SK-N-SH (cell line): Measurements from ENCODE around the gene PTPN6. TPM values are rescaled to one million over a fixed set of nuclear protein-coding genes. Genes with fewer than 3 reads are reported as not detected.

Experiments used
- CTCF ChIA-PET: fragments of 300-600, 350-600 bp; formaldehyde crosslinking; extraction: SDS; loops from one replicate; lab custom pipeline; 2021; lab: Yijun Ruan, JAX
- POLR2A ChIA-PET: fragments of 350-600 bp; sonication (Branson Sonifier 250); formaldehyde crosslinking; extraction: SDS; loops from one replicate; lab custom pipeline; 2020; ENCODE audit warnings: antibody characterized with exemption, inconsistent platforms; lab: Yijun Ruan, JAX
- DNase-seq: peaks from one replicate; pipeline ENCODE4 v3.0.0; 2012
- H2AFZ ChIP-seq: fragments of 200-600 bp; sonication (generic); 2 replicates; pipeline ENCODE4 v1.8.1; 2016; ENCODE audit warnings: antibody characterized with exemption, mild to moderate bottlenecking, low read depth
- H3F3A ChIP-seq: fragments of 200-600 bp; sonication (generic); replicated peaks from 2 replicates; pipeline ENCODE3; 2016; ENCODE audit warnings: antibody characterized with exemption, mild to moderate bottlenecking; ENCODE audit not compliant: insufficient read depth
- H3K27ac ChIP-seq, 2 experiments: fragments of 200-500 bp in 1 of 2; fragments of 200-600 bp in 1 of 2; sonication (Bioruptor generic) in 1 of 2; sonication (generic), shearing (Covaris generic) in 1 of 2; 2 replicates each; pipeline versions ENCODE4 v1.5.1 to v1.6.1; 2014 to 2016; ENCODE audit warnings: low read depth in 2 of 2, inconsistent platforms in 1 of 2, low read length in 1 of 2, mild to moderate bottlenecking in 1 of 2, mixed read lengths in 1 of 2
- H3K27me3 ChIP-seq: fragments of 200-600 bp; sonication (generic), shearing (Covaris generic); 2 replicates; pipeline ENCODE4 v1.6.1; 2016; ENCODE audit warnings: mixed run types; ENCODE audit not compliant: insufficient read depth
- H3K36me3 ChIP-seq, 2 experiments: fragments of 200-500 bp in 1 of 2; fragments of 200-600 bp in 1 of 2; sonication (Bioruptor generic) in 1 of 2; sonication (generic) in 1 of 2; replicated peaks in 1 of 2; 2 replicates each; pipeline versions ENCODE3 to v1.5.1; 2014 to 2016; ENCODE audit warnings: low read length in 1 of 2, mild to moderate bottlenecking in 1 of 2; ENCODE audit not compliant: insufficient read depth in 2 of 2, control insufficient read depth in 1 of 2
- H3K4me1 ChIP-seq, 2 experiments: fragments of 200-500 bp in 1 of 2; fragments of 200-600 bp in 1 of 2; sonication (Bioruptor generic) in 1 of 2; sonication (generic), shearing (Covaris generic) in 1 of 2; 2 replicates each; pipeline versions ENCODE4 v1.5.1 to v1.6.1; 2014 to 2016; ENCODE audit warnings: low read depth in 1 of 2, low read length in 1 of 2, mixed run types in 1 of 2; ENCODE audit not compliant: insufficient read depth in 2 of 2, control insufficient read depth in 1 of 2
- H3K4me2 ChIP-seq: fragments of 200-600 bp; sonication (generic), shearing (Covaris generic); 2 replicates; pipeline ENCODE4 v1.6.1; 2017; ENCODE audit warnings: mixed run types
- H3K4me3 ChIP-seq, 2 experiments: fragments of 200-500 bp in 1 of 2; fragments of 200-600 bp in 1 of 2; sonication (Bioruptor generic) in 1 of 2; sonication (generic), shearing (Covaris generic) in 1 of 2; 2 replicates each; pipeline versions ENCODE4 v1.5.1 to v1.8.1; 2014 to 2016; ENCODE audit warnings: low read depth in 2 of 2, inconsistent platforms in 1 of 2, low read length in 1 of 2, mild to moderate bottlenecking in 1 of 2, mixed read lengths in 1 of 2, moderate library complexity in 1 of 2
- H3K79me2 ChIP-seq: fragments of 200-600 bp; sonication (generic); 2 replicates; pipeline ENCODE4 v1.8.1; 2017; ENCODE audit warnings: mild to moderate bottlenecking; ENCODE audit not compliant: insufficient read depth
- H3K9ac ChIP-seq: fragments of 200-600 bp; sonication (generic); 2 replicates; pipeline ENCODE4 v1.6.1; 2017; ENCODE audit warnings: mixed run types
- H3K9me2 ChIP-seq: fragments of 200-600 bp; sonication (generic); 2 replicates; pipeline ENCODE4 v1.6.1; 2017; ENCODE audit warnings: mixed run types
- H3K9me3 ChIP-seq: fragments of 200-600 bp; sonication (generic); 2 replicates; pipeline ENCODE4 v1.6.1; 2017; ENCODE audit warnings: mixed run types, mild to moderate bottlenecking, moderate library complexity
- H4K20me1 ChIP-seq: fragments of 200-600 bp; sonication (generic); 2 replicates; pipeline ENCODE4 v1.6.1; 2017; ENCODE audit warnings: mild to moderate bottlenecking, mixed run types; ENCODE audit not compliant: insufficient read depth
- CHD2 ChIP-seq: fragments of 150-350 bp; IDR thresholded peaks from 2 replicates; pipeline ENCODE4 v1.6.1; 2018; ENCODE audit warnings: low read length; ENCODE audit not compliant: partially characterized antibody
- ELF1 ChIP-seq: IDR thresholded peaks from 2 replicates; pipeline ENCODE4 v1.4.0; 2012
- EZH2phosphoT487 ChIP-seq: fragments of 200-600 bp; sonication (generic); IDR thresholded peaks from 2 replicates; pipeline ENCODE4 v1.6.1; 2017; ENCODE audit warnings: low read depth, mixed run types, mild to moderate bottlenecking, antibody characterized with exemption, moderate library complexity, borderline replicate concordance
- FOXM1 ChIP-seq: IDR thresholded peaks from 2 replicates; pipeline ENCODE4 v1.4.0; 2012; ENCODE audit warnings: low read depth, mild to moderate bottlenecking
- GABPA ChIP-seq: IDR thresholded peaks from 2 replicates; pipeline ENCODE4 v1.4.0; 2012; ENCODE audit warnings: low read depth, mild to moderate bottlenecking
- JUND ChIP-seq: IDR thresholded peaks from 2 replicates; pipeline ENCODE4 v1.4.0; 2012
- MEF2A ChIP-seq: IDR thresholded peaks from 2 replicates; pipeline ENCODE4 v1.4.0; 2012; ENCODE audit warnings: low read depth, borderline replicate concordance
- NRF1 ChIP-seq: IDR thresholded peaks from 2 replicates; pipeline ENCODE4 v1.6.1; 2012; ENCODE audit warnings: low read depth, mild to moderate bottlenecking, low read length
- RXRA ChIP-seq: IDR thresholded peaks from 2 replicates; pipeline ENCODE4 v1.4.0; 2012; ENCODE audit warnings: low read depth, mild to moderate bottlenecking, borderline replicate concordance
- SIN3A ChIP-seq: IDR thresholded peaks from 2 replicates; pipeline ENCODE4 v1.6.1; 2012; ENCODE audit warnings: low read depth, mild to moderate bottlenecking, low read length, moderate library complexity, borderline replicate concordance
- SMC3 ChIP-seq: IDR thresholded peaks from 2 replicates; pipeline ENCODE4 v1.6.1; 2012; ENCODE audit warnings: low read depth, low read length, improper control_type of control experiment
- TCF12 ChIP-seq: IDR thresholded peaks from 2 replicates; pipeline ENCODE4 v1.4.0; 2012
- YY1 ChIP-seq: IDR thresholded peaks from 2 replicates; pipeline ENCODE4 v1.4.0; 2012; ENCODE audit warnings: low read depth, mild to moderate bottlenecking
- WGBS: methylation state at CpG from one replicate; pipeline ENCODE4 v1.1.6; 2017; ENCODE audit warnings: low lambda C conversion rate; 5-methylcytosine and 5-hydroxymethylcytosine counted together
- polyA plus RNA-seq, 3 experiments: library from polyadenylated mRNA; depleted of rRNA; stranded (reverse); fragments of >200 nt; gene quantifications; 2 replicates each; pipeline ENCODE4 v1.2.3, GENCODE V29; 2012
- TF ChIP-seq, protein P1 (sequence below): fragments of 150-350 bp; IDR thresholded peaks from 2 replicates; pipeline ENCODE4 v1.6.1; 2016; ENCODE audit warnings: mild to moderate bottlenecking, low read depth, low read length
- TF ChIP-seq, protein P2 (sequence below): IDR thresholded peaks from 2 replicates; pipeline ENCODE4 v1.4.0; 2012; ENCODE audit warnings: low read depth
- TF ChIP-seq, protein P3 (sequence below): IDR thresholded peaks from 2 replicates; pipeline ENCODE4; 2012
- TF ChIP-seq, protein P4 (sequence below): fragments of 150-350 bp; IDR thresholded peaks from 2 replicates; pipeline ENCODE4 v1.6.1; 2017; ENCODE audit warnings: antibody characterized with exemption, low read length, low read depth, borderline replicate concordance
- TF ChIP-seq, protein P5 (sequence below): IDR thresholded peaks from 2 replicates; pipeline ENCODE4 v1.4.0; 2012; ENCODE audit warnings: low read depth, borderline replicate concordance

PTPN6 gene
- polyA plus RNA-seq, 1 of the 3 experiments (the other 2 are of a cell fraction) = 0.12 TPM

DNA sequence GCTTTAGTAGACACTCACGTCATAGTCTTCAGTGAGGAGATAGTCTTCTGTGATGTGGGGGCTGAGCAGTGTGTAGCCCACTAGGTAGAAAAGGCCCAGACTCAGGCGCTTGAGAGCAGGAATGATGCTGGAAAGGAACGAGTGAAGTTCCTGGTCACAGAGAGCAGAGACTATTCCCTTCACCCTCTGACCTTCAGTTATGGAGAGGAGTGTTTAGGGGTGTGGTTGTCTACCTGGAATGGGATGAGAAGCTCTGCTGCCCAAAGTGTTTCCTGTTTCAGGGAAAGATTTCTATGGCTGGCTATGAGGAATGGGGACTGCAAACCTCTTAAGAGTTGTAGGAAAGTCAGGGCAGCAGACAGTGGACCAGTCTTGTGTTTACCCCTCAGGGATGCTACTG is 28.3 kb downstream of the PTPN6 start:
- no peak overlapping the region for H3K4me2 ChIP-seq
- H3K4me3 ChIP-seq = no peak overlapping the region
- no peaks in the 10 kb centered on the region for H3K27me3 ChIP-seq
- no peaks in the 10 kb centered on the region for H3K4me1 ChIP-seq
- H3K79me2 ChIP-seq = no peaks in the 10 kb centered on the region
- no peak overlapping the region for H3K27ac ChIP-seq
- H2AFZ ChIP-seq = no peak overlapping the region
- H3K9me2 ChIP-seq = no peaks in the 10 kb centered on the region
- no peak for TF ChIP-seq RXRA
- no peak for TF ChIP-seq EZH2phosphoT487
- TF ChIP-seq, protein P1, sequence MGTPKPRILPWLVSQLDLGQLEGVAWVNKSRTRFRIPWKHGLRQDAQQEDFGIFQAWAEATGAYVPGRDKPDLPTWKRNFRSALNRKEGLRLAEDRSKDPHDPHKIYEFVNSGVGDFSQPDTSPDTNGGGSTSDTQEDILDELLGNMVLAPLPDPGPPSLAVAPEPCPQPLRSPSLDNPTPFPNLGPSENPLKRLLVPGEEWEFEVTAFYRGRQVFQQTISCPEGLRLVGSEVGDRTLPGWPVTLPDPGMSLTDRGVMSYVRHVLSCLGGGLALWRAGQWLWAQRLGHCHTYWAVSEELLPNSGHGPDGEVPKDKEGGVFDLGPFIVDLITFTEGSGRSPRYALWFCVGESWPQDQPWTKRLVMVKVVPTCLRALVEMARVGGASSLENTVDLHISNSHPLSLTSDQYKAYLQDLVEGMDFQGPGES = no peak
- DNase-seq = no peak
- no peak overlapping the region for H3K9ac ChIP-seq
- WGBS = 95% methylated on average over 3 of the region's 3 CpGs
- no peaks in the 10 kb centered on the region for H4K20me1 ChIP-seq
- no peaks in the 10 kb centered on the region for H3F3A ChIP-seq
- H3K9me3 ChIP-seq = no peaks in the 10 kb centered on the region
- ChIA-PET POLR2A (no interaction called here), CTCF (interaction anchor here (0.8 to 1.9 kb wide), 3 partner anchors 39 to 163 kb away, joined by 3 to 4 read pairs (median 3); partner anchors contain the start of gene LPCAT3)
- peaks cover 51 to 74% of the 10 kb centered on the region in 2 experiments for H3K36me3 ChIP-seq

DNA sequence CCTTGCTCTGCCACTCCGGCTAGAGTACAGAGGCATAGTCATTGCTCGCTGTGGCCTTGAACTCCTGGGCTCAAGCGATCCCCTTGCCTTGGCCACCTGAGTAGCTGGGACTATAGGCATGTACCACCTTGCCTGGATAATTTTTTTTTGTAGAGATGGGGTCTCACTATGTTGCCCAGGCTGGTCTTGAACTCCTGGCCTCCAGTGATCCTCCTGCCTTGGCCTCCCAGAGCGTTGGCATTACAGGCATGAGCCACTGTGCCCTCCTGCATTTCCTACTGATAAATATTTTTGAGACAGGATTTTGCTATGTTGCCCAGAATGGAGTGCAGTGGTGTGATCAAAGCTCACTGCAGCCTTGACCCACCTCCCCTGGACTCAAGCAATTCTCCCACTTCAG is 28.9 kb downstream of the PTPN6 start:
- no peaks in the 10 kb centered on the region for H3F3A ChIP-seq
- H3K4me1 ChIP-seq = no peaks in the 10 kb centered on the region
- ChIA-PET POLR2A (no interaction called here), CTCF (interaction anchor here (1.3 kb wide), 1 partner anchor 38 kb away, joined by 3 read pairs; the partner anchor contains the start of gene LPCAT3)
- no peak overlapping the region for H3K4me3 ChIP-seq
- H4K20me1 ChIP-seq = no peaks in the 10 kb centered on the region
- H2AFZ ChIP-seq = no peak overlapping the region
- TF ChIP-seq MEF2A = no peak
- TF ChIP-seq, protein P2, sequence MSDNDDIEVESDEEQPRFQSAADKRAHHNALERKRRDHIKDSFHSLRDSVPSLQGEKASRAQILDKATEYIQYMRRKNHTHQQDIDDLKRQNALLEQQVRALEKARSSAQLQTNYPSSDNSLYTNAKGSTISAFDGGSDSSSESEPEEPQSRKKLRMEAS = no peak
- TF ChIP-seq TCF12 = no peak
- TF ChIP-seq GABPA = no peak
- TF ChIP-seq ELF1 = no peak
- TF ChIP-seq NRF1 = no peak
- TF ChIP-seq JUND = no peak
- TF ChIP-seq FOXM1 = no peak
- TF ChIP-seq, protein P3, sequence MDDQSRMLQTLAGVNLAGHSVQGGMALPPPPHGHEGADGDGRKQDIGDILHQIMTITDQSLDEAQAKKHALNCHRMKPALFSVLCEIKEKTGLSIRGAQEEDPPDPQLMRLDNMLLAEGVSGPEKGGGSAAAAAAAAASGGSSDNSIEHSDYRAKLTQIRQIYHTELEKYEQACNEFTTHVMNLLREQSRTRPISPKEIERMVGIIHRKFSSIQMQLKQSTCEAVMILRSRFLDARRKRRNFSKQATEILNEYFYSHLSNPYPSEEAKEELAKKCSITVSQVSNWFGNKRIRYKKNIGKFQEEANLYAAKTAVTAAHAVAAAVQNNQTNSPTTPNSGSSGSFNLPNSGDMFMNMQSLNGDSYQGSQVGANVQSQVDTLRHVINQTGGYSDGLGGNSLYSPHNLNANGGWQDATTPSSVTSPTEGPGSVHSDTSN = no peak
- no peak for TF ChIP-seq CHD2
- TF ChIP-seq, protein P4, sequence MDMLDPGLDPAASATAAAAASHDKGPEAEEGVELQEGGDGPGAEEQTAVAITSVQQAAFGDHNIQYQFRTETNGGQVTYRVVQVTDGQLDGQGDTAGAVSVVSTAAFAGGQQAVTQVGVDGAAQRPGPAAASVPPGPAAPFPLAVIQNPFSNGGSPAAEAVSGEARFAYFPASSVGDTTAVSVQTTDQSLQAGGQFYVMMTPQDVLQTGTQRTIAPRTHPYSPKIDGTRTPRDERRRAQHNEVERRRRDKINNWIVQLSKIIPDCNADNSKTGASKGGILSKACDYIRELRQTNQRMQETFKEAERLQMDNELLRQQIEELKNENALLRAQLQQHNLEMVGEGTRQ = no peak
- TF ChIP-seq YY1 = no peak
- TF ChIP-seq, protein P5, sequence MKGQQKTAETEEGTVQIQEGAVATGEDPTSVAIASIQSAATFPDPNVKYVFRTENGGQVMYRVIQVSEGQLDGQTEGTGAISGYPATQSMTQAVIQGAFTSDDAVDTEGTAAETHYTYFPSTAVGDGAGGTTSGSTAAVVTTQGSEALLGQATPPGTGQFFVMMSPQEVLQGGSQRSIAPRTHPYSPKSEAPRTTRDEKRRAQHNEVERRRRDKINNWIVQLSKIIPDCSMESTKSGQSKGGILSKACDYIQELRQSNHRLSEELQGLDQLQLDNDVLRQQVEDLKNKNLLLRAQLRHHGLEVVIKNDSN = no peak
- no peak for TF ChIP-seq SIN3A
- no peak for TF ChIP-seq SMC3
- no peak for TF ChIP-seq EZH2phosphoT487
- no peaks in the 10 kb centered on the region for H3K27me3 ChIP-seq
- no peaks in the 10 kb centered on the region for H3K9me2 ChIP-seq
- no peaks in the 10 kb centered on the region for H3K79me2 ChIP-seq
- DNase-seq = no peak
- WGBS = 96% methylated on average over 4 of the region's 4 CpGs
- peaks cover 48 to 67% of the 10 kb centered on the region in 2 experiments for H3K36me3 ChIP-seq
- H3K9me3 ChIP-seq = no peaks in the 10 kb centered on the region
- H3K27ac ChIP-seq = no peak overlapping the region
- H3K4me2 ChIP-seq = no peak overlapping the region
- no peak overlapping the region for H3K9ac ChIP-seq
